ENCODE results near the gene ZNF14. TPM values are rescaled to one million over a fixed set of nuclear protein-coding genes. Genes with fewer than 3 reads are reported as not detected.

The ZNF14 gene
- total and polyA plus RNA-seq, 10 of the 15 experiments (the other 5 are each of a cell fraction or from before 2014, with no cell fraction given), result 2.5 to 7.2 (median 4.6) TPM

DNA sequence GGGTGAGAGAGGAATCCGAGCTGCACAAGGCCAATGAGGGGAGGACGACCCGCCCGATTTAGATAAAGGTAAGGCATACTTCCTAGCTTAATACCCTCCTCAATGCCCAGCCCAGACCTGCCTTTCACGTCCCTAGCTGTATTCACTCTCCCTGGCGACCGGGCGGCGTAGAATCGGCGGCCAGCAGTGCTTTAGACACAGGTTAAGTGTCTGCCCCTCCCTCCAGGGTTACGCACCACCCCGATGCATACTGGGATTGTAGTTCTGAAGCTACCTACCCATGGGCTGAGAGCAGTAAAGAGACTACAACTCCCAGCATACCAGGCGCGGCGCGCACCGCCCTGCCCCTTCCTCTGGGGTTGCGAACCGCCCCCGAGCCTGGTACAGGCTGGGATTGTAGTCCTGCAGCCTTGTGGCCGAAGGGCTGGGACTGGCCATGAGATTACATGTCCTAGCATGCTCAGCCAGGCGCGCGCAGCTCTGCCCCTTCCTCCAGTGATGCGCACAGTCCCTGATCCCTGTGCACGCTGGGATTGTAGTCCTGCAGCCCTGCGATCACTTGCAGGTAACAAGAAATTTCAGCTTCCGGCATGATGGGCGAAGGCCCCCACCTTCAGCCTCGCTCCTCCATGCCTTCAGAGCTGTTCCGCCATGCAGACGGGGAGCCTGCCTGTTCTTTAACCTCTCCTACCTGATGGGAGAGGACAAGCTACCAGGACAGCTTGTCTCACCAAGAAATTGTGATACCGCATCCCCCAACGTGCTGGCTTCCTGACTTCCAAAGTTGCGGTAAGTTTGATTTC lies 43.5 kb upstream of the ZNF14 start:
- peaks cover 0 to 5% of the 10 kb centered on the region in 2 experiments; a peak in 1 of 4 replicates for H3K36me3 ChIP-seq (ENCODE audit: control insufficient read depth in 2 of 2, insufficient read depth in 2 of 2, low read length in 1 of 2)
- H3K27ac ChIP-seq (ENCODE audit: control insufficient read depth, insufficient read depth), result peak overlapping the region; percentile 68
- FAIRE-seq, result peak; percentile 98
- peaks cover 8% of the 10 kb centered on the region for H3K9me3 ChIP-seq (replicated peaks; ENCODE audit: control insufficient read depth, insufficient read depth, low read length)
- H3K79me2 ChIP-seq (ENCODE audit: control insufficient read depth, insufficient read depth, low read length), result peaks cover 3% of the 10 kb centered on the region
- RAD21 ChIA-PET (ENCODE audit: unreplicated experiment), result interaction anchor here (0.7 to 2.3 kb wide), 9 partner anchors 43 to 244 kb away, joined by 3 to 16 read pairs (median 8); partner anchors contain the start of genes ZNF101, ZNF14, ZNF253 and ZNF506
- H3K4me1 ChIP-seq (ENCODE audit: control insufficient read depth, insufficient read depth, low read length), result no peaks in the 10 kb centered on the region
- CTCF ChIA-PET, result interaction anchor here (0.6 to 1.4 kb wide), 8 partner anchors 45 to 492 kb away, joined by 3 to 4 read pairs (median 3); partner anchors contain the start of genes ZNF253 and ZNF506
- under 1% methylated on average over 36 of the region's 36 CpGs for WGBS (ENCODE audit: insufficient coverage, insufficient replicate concordance, low lambda C conversion rate, missing lambda C conversion rate)
- H3K27me3 ChIP-seq (replicated peaks in 1 of 2; ENCODE audit: control insufficient read depth in 2 of 2, insufficient read depth in 2 of 2, low read length in 1 of 2), result no peaks in the 10 kb centered on the region
- intact Hi-C loops (cut with micrococcal nuclease; ENCODE audit: unreplicated experiment) (loop anchor here (2.0 kb wide), 1 partner anchor 108 kb away; the partner anchor contains the start of gene ZNF101), in situ Hi-C loops (cut with MboI) (loop anchor here (5.0 to 10.0 kb wide), 2 partner anchors 109 to 252 kb away; partner anchors contain the start of genes YJEFN3 and ZNF101)
- H2AFZ ChIP-seq (ENCODE audit: control insufficient read depth, low read depth, low read length), result peak overlapping the region; percentile 72
- SMC1A ChIA-PET (ENCODE audit: uncharacterized antibody, unreplicated experiment), result interaction anchor here (0.7 to 2.4 kb wide), 11 partner anchors 9 to 126 kb away, joined by 3 to 18 read pairs (median 6); partner anchors contain the start of genes ATP13A1, ZNF101, ZNF14 and ZNF253
- POLR2A ChIA-PET, result interaction anchor here (0.6 to 2.1 kb wide), 11 partner anchors 12 to 137 kb away, joined by 3 to 12 read pairs (median 4); partner anchors contain the start of genes ZNF14, ZNF506 and ZNF93
- peak; percentile 99 for ATAC-seq
- H4K20me1 ChIP-seq (ENCODE audit: control insufficient read depth, insufficient read depth), result no peaks in the 10 kb centered on the region
- H3K4me3 ChIP-seq, result peak overlapping the region; percentile 78
- BruUV-seq (replicated peaks), result no TSS peak
- DNase-seq (ENCODE audit: low read depth, low spot score), result peak; percentile 96
- peak overlapping the region; percentile 83 for H3K4me2 ChIP-seq (ENCODE audit: control insufficient read depth, insufficient read depth)
- peak overlapping the region; percentile 64 for H3K9ac ChIP-seq (ENCODE audit: control insufficient read depth, insufficient read depth, low read length)
- TF ChIP-seq, protein P1, sequence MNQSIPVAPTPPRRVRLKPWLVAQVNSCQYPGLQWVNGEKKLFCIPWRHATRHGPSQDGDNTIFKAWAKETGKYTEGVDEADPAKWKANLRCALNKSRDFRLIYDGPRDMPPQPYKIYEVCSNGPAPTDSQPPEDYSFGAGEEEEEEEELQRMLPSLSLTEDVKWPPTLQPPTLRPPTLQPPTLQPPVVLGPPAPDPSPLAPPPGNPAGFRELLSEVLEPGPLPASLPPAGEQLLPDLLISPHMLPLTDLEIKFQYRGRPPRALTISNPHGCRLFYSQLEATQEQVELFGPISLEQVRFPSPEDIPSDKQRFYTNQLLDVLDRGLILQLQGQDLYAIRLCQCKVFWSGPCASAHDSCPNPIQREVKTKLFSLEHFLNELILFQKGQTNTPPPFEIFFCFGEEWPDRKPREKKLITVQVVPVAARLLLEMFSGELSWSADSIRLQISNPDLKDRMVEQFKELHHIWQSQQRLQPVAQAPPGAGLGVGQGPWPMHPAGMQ (IDR thresholded peaks at IDR 0.05; ENCODE audit: borderline replicate concordance), result no peak
- TF ChIP-seq, protein P2, sequence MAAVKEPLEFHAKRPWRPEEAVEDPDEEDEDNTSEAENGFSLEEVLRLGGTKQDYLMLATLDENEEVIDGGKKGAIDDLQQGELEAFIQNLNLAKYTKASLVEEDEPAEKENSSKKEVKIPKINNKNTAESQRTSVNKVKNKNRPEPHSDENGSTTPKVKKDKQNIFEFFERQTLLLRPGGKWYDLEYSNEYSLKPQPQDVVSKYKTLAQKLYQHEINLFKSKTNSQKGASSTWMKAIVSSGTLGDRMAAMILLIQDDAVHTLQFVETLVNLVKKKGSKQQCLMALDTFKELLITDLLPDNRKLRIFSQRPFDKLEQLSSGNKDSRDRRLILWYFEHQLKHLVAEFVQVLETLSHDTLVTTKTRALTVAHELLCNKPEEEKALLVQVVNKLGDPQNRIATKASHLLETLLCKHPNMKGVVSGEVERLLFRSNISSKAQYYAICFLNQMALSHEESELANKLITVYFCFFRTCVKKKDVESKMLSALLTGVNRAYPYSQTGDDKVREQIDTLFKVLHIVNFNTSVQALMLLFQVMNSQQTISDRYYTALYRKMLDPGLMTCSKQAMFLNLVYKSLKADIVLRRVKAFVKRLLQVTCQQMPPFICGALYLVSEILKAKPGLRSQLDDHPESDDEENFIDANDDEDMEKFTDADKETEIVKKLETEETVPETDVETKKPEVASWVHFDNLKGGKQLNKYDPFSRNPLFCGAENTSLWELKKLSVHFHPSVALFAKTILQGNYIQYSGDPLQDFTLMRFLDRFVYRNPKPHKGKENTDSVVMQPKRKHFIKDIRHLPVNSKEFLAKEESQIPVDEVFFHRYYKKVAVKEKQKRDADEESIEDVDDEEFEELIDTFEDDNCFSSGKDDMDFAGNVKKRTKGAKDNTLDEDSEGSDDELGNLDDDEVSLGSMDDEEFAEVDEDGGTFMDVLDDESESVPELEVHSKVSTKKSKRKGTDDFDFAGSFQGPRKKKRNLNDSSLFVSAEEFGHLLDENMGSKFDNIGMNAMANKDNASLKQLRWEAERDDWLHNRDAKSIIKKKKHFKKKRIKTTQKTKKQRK (IDR thresholded peaks at IDR 0.05; ENCODE audit: low read depth, low read length), result no peak
- no peak for TF ChIP-seq ZBED1 (IDR thresholded peaks at IDR 0.05; ENCODE audit: borderline replicate concordance)
- TF ChIP-seq, protein P3, sequence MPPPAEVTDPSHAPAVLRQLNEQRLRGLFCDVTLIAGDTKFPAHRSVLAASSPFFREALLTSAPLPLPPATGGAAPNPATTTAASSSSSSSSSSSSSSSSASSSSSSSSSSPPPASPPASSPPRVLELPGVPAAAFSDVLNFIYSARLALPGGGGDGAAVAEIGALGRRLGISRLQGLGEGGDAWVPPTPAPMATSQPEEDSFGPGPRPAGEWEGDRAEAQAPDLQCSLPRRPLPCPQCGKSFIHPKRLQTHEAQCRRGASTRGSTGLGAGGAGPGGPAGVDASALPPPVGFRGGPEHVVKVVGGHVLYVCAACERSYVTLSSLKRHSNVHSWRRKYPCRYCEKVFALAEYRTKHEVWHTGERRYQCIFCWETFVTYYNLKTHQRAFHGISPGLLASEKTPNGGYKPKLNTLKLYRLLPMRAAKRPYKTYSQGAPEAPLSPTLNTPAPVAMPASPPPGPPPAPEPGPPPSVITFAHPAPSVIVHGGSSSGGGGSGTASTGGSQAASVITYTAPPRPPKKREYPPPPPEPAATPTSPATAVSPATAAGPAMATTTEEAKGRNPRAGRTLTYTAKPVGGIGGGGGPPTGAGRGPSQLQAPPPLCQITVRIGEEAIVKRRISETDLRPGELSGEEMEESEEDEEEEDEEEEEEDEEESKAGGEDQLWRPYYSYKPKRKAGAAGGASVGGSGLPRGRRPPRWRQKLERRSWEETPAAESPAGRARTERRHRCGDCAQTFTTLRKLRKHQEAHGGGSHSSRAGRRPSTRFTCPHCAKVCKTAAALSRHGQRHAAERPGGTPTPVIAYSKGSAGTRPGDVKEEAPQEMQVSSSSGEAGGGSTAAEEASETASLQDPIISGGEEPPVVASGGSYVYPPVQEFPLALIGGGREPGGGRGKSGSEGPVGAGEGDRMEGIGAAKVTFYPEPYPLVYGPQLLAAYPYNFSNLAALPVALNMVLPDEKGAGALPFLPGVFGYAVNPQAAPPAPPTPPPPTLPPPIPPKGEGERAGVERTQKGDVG (CRISPR knock-in tag; IDR thresholded peaks at IDR 0.05), result no peak
- TF ChIP-seq SMARCA5 (IDR thresholded peaks at IDR 0.05), result no peak
- peak; percentile 55; the same call in 1 of the 2 replicates for TF ChIP-seq PAX5 (IDR thresholded peaks at IDR 0.05; ENCODE audit: borderline replicate concordance, low read depth, low read length)
- TF ChIP-seq, protein P4, sequence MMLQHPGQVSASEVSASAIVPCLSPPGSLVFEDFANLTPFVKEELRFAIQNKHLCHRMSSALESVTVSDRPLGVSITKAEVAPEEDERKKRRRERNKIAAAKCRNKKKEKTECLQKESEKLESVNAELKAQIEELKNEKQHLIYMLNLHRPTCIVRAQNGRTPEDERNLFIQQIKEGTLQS (IDR thresholded peaks at IDR 0.05; ENCODE audit: borderline replicate concordance, extremely low read depth, low read depth, low read length), result no peak
- peak; percentile 95 for TF ChIP-seq HDGF (IDR thresholded peaks at IDR 0.05)
- TF ChIP-seq JUND (IDR thresholded peaks at IDR 0.05; ENCODE audit: low read depth, low read length), result peak; percentile 36; the same call in 1 of the 2 replicates
- no peak for TF ChIP-seq ZNF274 (IDR thresholded peaks at IDR 0.05; ENCODE audit: insufficient read depth, insufficient read length)
- TF ChIP-seq EZH2 (IDR thresholded peaks at IDR 0.05; ENCODE audit: borderline replicate concordance, control insufficient read depth, low read depth, low read length), result no peak
- peak; percentile 98 for TF ChIP-seq HCFC1 (IDR thresholded peaks at IDR 0.05; ENCODE audit: low read length)
- no peak for TF ChIP-seq ZNF24 (IDR thresholded peaks at IDR 0.05)

Measured in GM12878 (cell line).